PC-3 (cell line): ENCODE measurements around the gene GRB10. TPM values are rescaled to one million over a fixed set of nuclear protein-coding genes. Genes with fewer than 3 reads are reported as not detected.

Source experiments
- ATAC-seq: fragments of 200-7000 bp; cut with Tn5 transposase; 2 replicates; pipeline ENCODE4 v1.9.1; 2020; ENCODE audit warnings: mild to moderate bottlenecking, moderate library complexity
- BruUV-seq: library from RNA; stranded (reverse); fragments of 400-500 nt; replicated peaks from 2 replicates; lab custom pipeline; 2021; lab: Mats Ljungman, UMichigan
- CTCF ChIA-PET: fragments of 300-600 bp; sonication (Branson Sonifier 250); formaldehyde crosslinking; loops from one replicate; lab custom pipeline; 2022; ENCODE audit warnings: antibody characterized with exemption; lab: Charles Lee
- POLR2A ChIA-PET: fragments of 300-600 bp; sonication (Branson Sonifier 250); formaldehyde crosslinking; loops from one replicate; lab custom pipeline; 2022; ENCODE audit warnings: antibody characterized with exemption; ENCODE audit not compliant: unreplicated experiment; lab: Charles Lee
- DNase-seq: peaks from one replicate; pipeline ENCODE4 v3.0.0-alpha.2; 2015
- H2AFZ ChIP-seq: fragments of 300-600 bp; sonication (generic); 2 replicates; pipeline ENCODE4 v1.6.0; 2016; ENCODE audit warnings: antibody characterized with exemption, low read length
- H3F3A ChIP-seq: fragments of 300-600 bp; sonication (generic); one replicate; pipeline ENCODE4 v1.6.0; 2017; ENCODE audit warnings: antibody characterized with exemption, low read length, control low read depth, mild to moderate bottlenecking; ENCODE audit not compliant: unreplicated experiment
- H3K27ac ChIP-seq: fragments of 300-600 bp; sonication (generic); 2 replicates; pipeline ENCODE4 v1.5.1; 2016; ENCODE audit warnings: mild to moderate bottlenecking, low read length
- H3K27me3 ChIP-seq: fragments of 300-600 bp; sonication (generic); 2 replicates; pipeline ENCODE4 v1.6.1; 2016; ENCODE audit warnings: low read length, mixed read lengths
- H3K36me3 ChIP-seq: fragments of 300-600 bp; sonication (generic); 2 replicates; pipeline ENCODE4 v1.6.1; 2016; ENCODE audit warnings: low read depth, mixed run types, low read length, mixed read lengths
- H3K4me1 ChIP-seq: fragments of 300-600 bp; sonication (generic); 2 replicates; pipeline ENCODE4 v1.5.1; 2016; ENCODE audit warnings: low read length; ENCODE audit not compliant: insufficient read depth
- H3K4me2 ChIP-seq: fragments of 300-600 bp; sonication (generic); 2 replicates; pipeline ENCODE4 v1.6.0; 2016; ENCODE audit warnings: low read length
- H3K4me3 ChIP-seq: fragments of 300-600 bp; sonication (generic); 2 replicates; pipeline ENCODE4 v1.5.1; 2016; ENCODE audit warnings: mild to moderate bottlenecking, low read length, mixed read lengths
- H3K79me2 ChIP-seq: fragments of 300-600 bp; sonication (generic); 2 replicates; pipeline ENCODE4 v1.6.1; 2017; ENCODE audit warnings: low read length, mixed read lengths
- H3K9ac ChIP-seq: fragments of 300-600 bp; sonication (generic); 2 replicates; pipeline ENCODE4 v1.6.0; 2016; ENCODE audit warnings: mild to moderate bottlenecking, low read length
- H3K9me2 ChIP-seq: fragments of 300-600 bp; sonication (generic); replicated peaks from 2 replicates; pipeline ENCODE4 v1.6.1; 2016; ENCODE audit warnings: mixed run types, low read length, mixed read lengths
- H3K9me3 ChIP-seq: fragments of 300-600 bp; sonication (generic); 2 replicates; pipeline ENCODE4 v1.6.1; 2016; ENCODE audit warnings: low read length, mixed read lengths
- H4K20me1 ChIP-seq: fragments of 300-600 bp; sonication (generic); 2 replicates; pipeline ENCODE4 v1.6.1; 2016; ENCODE audit warnings: low read length, mixed read lengths
- CTCF ChIP-seq: fragments of 300-600 bp; sonication (generic); conservative IDR thresholded peaks from 2 replicates; pipeline ENCODE4 v1.5.1; 2017; ENCODE audit warnings: antibody characterized with exemption, low read depth, mild to moderate bottlenecking, low read length
- EZH2 ChIP-seq: fragments of 300-600 bp; sonication (generic); IDR thresholded peaks from one replicate; pipeline ENCODE4 v1.6.1; 2017; ENCODE audit warnings: antibody characterized with exemption, mild to moderate bottlenecking, low read length; ENCODE audit not compliant: unreplicated experiment
- EZH2phosphoT487 ChIP-seq: fragments of 300-600 bp; sonication (generic); IDR thresholded peaks from 2 replicates; pipeline ENCODE4 v1.6.1; 2018; ENCODE audit warnings: mild to moderate bottlenecking, antibody characterized with exemption, low read length, borderline replicate concordance
- intact Hi-C: fragments of 100-400 bp; cut with micrococcal nuclease; formaldehyde crosslinking; loops from 2 replicates; pipeline ENCODE4 v1.9.0; 2023
- total RNA-seq: library from RNA; depleted of rRNA; stranded (reverse); fragments of >200 nt; gene quantifications from 2 replicates; pipeline ENCODE4 v1.2.3, GENCODE V29; 2014

GRB10 gene
- total RNA-seq, 1 experiment from 2014 or later = 61.3 TPM

- Histone ChIP-seq H3K4me2 (no peak overlapping the region), H3K79me2 (no peaks in the 10 kb centered on the region), H3K27me3 (no peaks in the 10 kb centered on the region), H3F3A (no peaks in the 10 kb centered on the region), H3K27ac (no peak overlapping the region), H3K4me1 (no peaks in the 10 kb centered on the region), H3K4me3 (no peak overlapping the region), H3K9me2 (no peaks in the 10 kb centered on the region), H2AFZ (no peak overlapping the region), H3K9me3 (no peaks in the 10 kb centered on the region), H3K9ac (no peak overlapping the region), H4K20me1 (no peaks in the 10 kb centered on the region), H3K36me3 (peaks cover 6% of the 10 kb centered on the region; the same call in 1 of the 2 replicates)
- ChIA-PET POLR2A (interaction anchor here (0.7 kb wide), 1 partner anchor 1031 kb away, joined by 3 read pairs; no protein-coding TSS in a partner anchor), CTCF (no interaction called here)
- TF ChIP-seq EZH2 (no peak), CTCF (no peak), EZH2phosphoT487 (no peak)
- DNase-seq = no peak
- no peak for ATAC-seq
- no TSS peak for BruUV-seq
- intact Hi-C loops = no loop called here
Observed at GRCh38 chr7:50598460-50599343, 184.0 kb downstream of the GRB10 start.

GRCh38 chr7:50596484-50596883 lies 186.2 kb downstream of the GRB10 start:
- ChIA-PET CTCF (no interaction called here), POLR2A (no interaction called here)
- ATAC-seq = no peak
- Histone ChIP-seq H3K27me3 (no peaks in the 10 kb centered on the region), H3F3A (no peaks in the 10 kb centered on the region), H3K9ac (no peak overlapping the region), H3K9me2 (no peaks in the 10 kb centered on the region), H3K4me3 (no peak overlapping the region), H3K36me3 (peaks cover 4% of the 10 kb centered on the region; the same call in 1 of the 2 replicates), H3K9me3 (no peaks in the 10 kb centered on the region), H3K4me1 (no peaks in the 10 kb centered on the region), H3K4me2 (no peak overlapping the region), H3K79me2 (no peaks in the 10 kb centered on the region), H3K27ac (no peak overlapping the region), H2AFZ (no peak overlapping the region), H4K20me1 (no peaks in the 10 kb centered on the region)
- intact Hi-C loops = no loop called here
- no peak for DNase-seq
- BruUV-seq = no TSS peak
- TF ChIP-seq EZH2phosphoT487 = no peak
- no peak for TF ChIP-seq EZH2
- no peak for TF ChIP-seq CTCF
